HepG2 (cell line): ENCODE measurements around the gene GRK6.

ENCODE experiments used
- CREB1 ChIP-seq, 2 experiments: fragments of 450-650 bp in 1 of 2; IDR thresholded peaks; 2 replicates each; pipeline ENCODE4 v1.6.1; 2016 to 2017; ENCODE audit warnings: control low read depth in 1 of 2, mild to moderate bottlenecking in 1 of 2, missing compliant biosample characterization in 1 of 2, missing genetic modification characterization in 1 of 2
- CTCF ChIP-seq: sonication (generic); formaldehyde crosslinking; IDR thresholded peaks from 2 replicates; pipeline ENCODE4 v1.5.0; 2020; ENCODE audit warnings: mild to moderate bottlenecking, missing genetic modification reagents, moderate library complexity
- EP300 ChIP-seq, 3 experiments: sonication (generic) in 1 of 3; formaldehyde crosslinking in 1 of 3; IDR thresholded peaks; 2 replicates each; pipeline versions ENCODE4 v1.5.1 to v1.6.1; 2011 to 2020; ENCODE audit warnings: low read depth in 2 of 3, low read length in 2 of 3, borderline replicate concordance in 1 of 3, improper control_type of control experiment in 1 of 3, mild to moderate bottlenecking in 1 of 3, missing genetic modification reagents in 1 of 3, moderate library complexity in 1 of 3
- JUND ChIP-seq: sonication (generic); formaldehyde crosslinking; IDR thresholded peaks from 2 replicates; pipeline ENCODE4 v1.8.0; 2022; ENCODE audit warnings: mild to moderate bottlenecking, missing genetic modification reagents
- MBNL3 ChIP-seq: fragments of 250-450 bp; sonication (Bioruptor Pico); conservative IDR thresholded peaks from 2 replicates; pipeline ENCODE4 v1.8.0; 2022; ENCODE audit warnings: mild to moderate bottlenecking, inconsistent platforms
- POLR2A ChIP-seq, 2 experiments: IDR thresholded peaks; 2 replicates each; pipeline ENCODE4 v1.6.1; 2011; ENCODE audit warnings: low read depth in 2 of 2, low read length in 2 of 2, mild to moderate bottlenecking in 1 of 2, moderate library complexity in 1 of 2; ENCODE audit not compliant: insufficient read depth in 1 of 2
- SMAD3 ChIP-seq: sonication (generic); formaldehyde crosslinking; IDR thresholded peaks from 2 replicates; pipeline ENCODE4 v1.4.0; 2020; ENCODE audit warnings: missing genetic modification reagents
- SP2 ChIP-seq: sonication (generic); formaldehyde crosslinking; IDR thresholded peaks from 2 replicates; pipeline ENCODE4 v1.5.1; 2020; ENCODE audit warnings: mild to moderate bottlenecking, missing genetic modification reagents
- UBTF ChIP-seq: sonication (generic); formaldehyde crosslinking; IDR thresholded peaks from 2 replicates; pipeline ENCODE4 v1.4.0; 2020; ENCODE audit warnings: mild to moderate bottlenecking, missing genetic modification reagents
- ZNF761 ChIP-seq: sonication (generic); formaldehyde crosslinking; conservative IDR thresholded peaks from 2 replicates; pipeline ENCODE4 v1.4.0; 2020; ENCODE audit warnings: mild to moderate bottlenecking, missing genetic modification reagents
- ZSCAN30 ChIP-seq: sonication (generic); formaldehyde crosslinking; IDR thresholded peaks from 2 replicates; pipeline ENCODE4 v1.5.0; 2020; ENCODE audit warnings: mild to moderate bottlenecking, missing genetic modification reagents

GRCh38 chr5:177393990-177394389 lies 32.5 kb upstream of the GRK6 start:
- TF ChIP-seq JUND (CRISPR knock-in tag) (no peak), ZNF761 (CRISPR knock-in tag) (no peak), MBNL3 (CRISPR knock-in tag) (no peak), POLR2A (IDR thresholded peaks at IDR 0.05; ENCODE audit: insufficient read depth in 1 of 2, low read depth in 2 of 2, low read length in 2 of 2) (no peak), SP2 (CRISPR knock-in tag) (no peak), SMAD3 (no peak), ZSCAN30 (no peak), CTCF (CRISPR knock-in tag) (no peak), CREB1 (IDR thresholded peaks at IDR 0.05) (no peak), CREB1 (CRISPR knock-in tag; IDR thresholded peaks at IDR 0.05) (no peak), EP300 (IDR thresholded peaks at IDR 0.05; ENCODE audit: low read depth in 2 of 2, low read length in 2 of 2) (no peak), EP300 (CRISPR knock-in tag; IDR thresholded peaks at IDR 0.05; ENCODE audit: borderline replicate concordance) (no peak), UBTF (CRISPR knock-in tag) (no peak)
